ENCODE data around the gene AKAP7.

Gene AKAP7

GRCh38 chr6:131134220-131134979 is 867 bp upstream of the AKAP7 start:
- DNase-seq (ENCODE audit: low spot score), result no peak

GRCh38 chr6:131134980-131135243 is 355 bp upstream of the AKAP7 start:
- DNase-seq (ENCODE audit: low spot score), result no peak

- peak; percentile 40 for DNase-seq (ENCODE audit: low spot score)
These were observed 937 bp downstream of the AKAP7 start for GRCh38 chr6:131136021-131136786.

- peak; percentile 34 for DNase-seq (ENCODE audit: low spot score)
These were observed 4.3 kb downstream of the AKAP7 start for GRCh38 chr6:131139599-131139998.

- no peak for DNase-seq (ENCODE audit: low spot score)
These were observed 8.1 kb downstream of the AKAP7 start for GRCh38 chr6:131143319-131143718.

- DNase-seq (ENCODE audit: low spot score), result no peak
These were observed 11.6 kb downstream of the AKAP7 start for GRCh38 chr6:131146865-131147264.

GRCh38 chr6:131156411-131156810 is 21.1 kb downstream of the AKAP7 start:
- no peak for DNase-seq (ENCODE audit: low spot score)

- DNase-seq (ENCODE audit: low spot score), result no peak
These were observed 24.3 kb downstream of the AKAP7 start for GRCh38 chr6:131159578-131159977.

- DNase-seq (ENCODE audit: low spot score), result no peak
These were observed 25.0 kb downstream of the AKAP7 start for GRCh38 chr6:131160254-131160758.

- DNase-seq (ENCODE audit: low spot score), result no peak
These were observed 26.7 kb downstream of the AKAP7 start for GRCh38 chr6:131161987-131162386.

- DNase-seq (ENCODE audit: low spot score), result peak; percentile 52
These were observed 28.6 kb downstream of the AKAP7 start for GRCh38 chr6:131163886-131164285.

GRCh38 chr6:131164506-131164905 is 29.2 kb downstream of the AKAP7 start:
- no peak for DNase-seq (ENCODE audit: low spot score)

- DNase-seq (ENCODE audit: low spot score), result no peak
These were observed 32.5 kb downstream of the AKAP7 start for GRCh38 chr6:131167773-131168172.

- DNase-seq (ENCODE audit: low spot score), result no peak
These were observed 34.3 kb downstream of the AKAP7 start for GRCh38 chr6:131169613-131170012.

GRCh38 chr6:131172222-131172621 is 37.0 kb downstream of the AKAP7 start:
- DNase-seq (ENCODE audit: low spot score), result no peak

- no peak for DNase-seq (ENCODE audit: low spot score)
These were observed 38.4 kb downstream of the AKAP7 start for GRCh38 chr6:131173680-131174079.

- DNase-seq (ENCODE audit: low spot score), result no peak
These were observed 40.3 kb downstream of the AKAP7 start for GRCh38 chr6:131175564-131175963.

- DNase-seq (ENCODE audit: low spot score), result peak; percentile 30
These were observed 42.7 kb downstream of the AKAP7 start for GRCh38 chr6:131177996-131178395.

- peak; percentile 54 for DNase-seq (ENCODE audit: low spot score)
These were observed 47.7 kb downstream of the AKAP7 start for GRCh38 chr6:131182991-131183425.

GRCh38 chr6:131183427-131184095 is 48.3 kb downstream of the AKAP7 start:
- DNase-seq (ENCODE audit: low spot score), result no peak

- no peak for DNase-seq (ENCODE audit: low spot score)
These were observed 56.3 kb downstream of the AKAP7 start for GRCh38 chr6:131191590-131191989.

GRCh38 chr6:131197716-131198115 is 62.4 kb downstream of the AKAP7 start:
- no peak for DNase-seq (ENCODE audit: low spot score)

Measured in Ammon's horn (tissue), 1 donor.